Non-pigmented ciliary epithelial cell (primary cell): ENCODE data around the gene SYNPO.

Experiments
- DNase-seq: peaks from one replicate; pipeline ENCODE4 v3.0.0-alpha.2; 2010; ENCODE audit warnings: low read depth

Gene SYNPO, protein sequence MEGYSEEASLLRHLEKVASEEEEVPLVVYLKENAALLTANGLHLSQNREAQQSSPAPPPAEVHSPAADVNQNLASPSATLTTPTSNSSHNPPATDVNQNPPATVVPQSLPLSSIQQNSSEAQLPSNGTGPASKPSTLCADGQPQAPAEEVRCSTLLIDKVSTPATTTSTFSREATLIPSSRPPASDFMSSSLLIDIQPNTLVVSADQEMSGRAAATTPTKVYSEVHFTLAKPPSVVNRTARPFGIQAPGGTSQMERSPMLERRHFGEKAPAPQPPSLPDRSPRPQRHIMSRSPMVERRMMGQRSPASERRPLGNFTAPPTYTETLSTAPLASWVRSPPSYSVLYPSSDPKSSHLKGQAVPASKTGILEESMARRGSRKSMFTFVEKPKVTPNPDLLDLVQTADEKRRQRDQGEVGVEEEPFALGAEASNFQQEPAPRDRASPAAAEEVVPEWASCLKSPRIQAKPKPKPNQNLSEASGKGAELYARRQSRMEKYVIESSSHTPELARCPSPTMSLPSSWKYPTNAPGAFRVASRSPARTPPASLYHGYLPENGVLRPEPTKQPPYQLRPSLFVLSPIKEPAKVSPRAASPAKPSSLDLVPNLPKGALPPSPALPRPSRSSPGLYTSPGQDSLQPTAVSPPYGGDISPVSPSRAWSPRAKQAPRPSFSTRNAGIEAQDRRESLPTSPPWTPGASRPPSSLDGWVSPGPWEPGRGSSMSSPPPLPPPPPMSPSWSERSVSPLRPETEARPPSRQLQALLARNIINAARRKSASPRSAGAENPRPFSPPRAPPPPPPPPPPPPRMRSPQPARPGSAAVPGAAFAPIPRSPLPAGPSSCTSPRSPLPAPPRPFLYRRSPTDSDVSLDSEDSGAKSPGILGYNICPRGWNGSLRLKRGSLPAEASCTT

GRCh38 chr5:150640311-150641005 lies at the start of gene SYNPO:
TSS of gene SYNPO (plus strand) at chr5:150640660. CDS start at chr5:150648276, 7,616 bp downstream.
- peak; percentile 74 for DNase-seq

DNA sequence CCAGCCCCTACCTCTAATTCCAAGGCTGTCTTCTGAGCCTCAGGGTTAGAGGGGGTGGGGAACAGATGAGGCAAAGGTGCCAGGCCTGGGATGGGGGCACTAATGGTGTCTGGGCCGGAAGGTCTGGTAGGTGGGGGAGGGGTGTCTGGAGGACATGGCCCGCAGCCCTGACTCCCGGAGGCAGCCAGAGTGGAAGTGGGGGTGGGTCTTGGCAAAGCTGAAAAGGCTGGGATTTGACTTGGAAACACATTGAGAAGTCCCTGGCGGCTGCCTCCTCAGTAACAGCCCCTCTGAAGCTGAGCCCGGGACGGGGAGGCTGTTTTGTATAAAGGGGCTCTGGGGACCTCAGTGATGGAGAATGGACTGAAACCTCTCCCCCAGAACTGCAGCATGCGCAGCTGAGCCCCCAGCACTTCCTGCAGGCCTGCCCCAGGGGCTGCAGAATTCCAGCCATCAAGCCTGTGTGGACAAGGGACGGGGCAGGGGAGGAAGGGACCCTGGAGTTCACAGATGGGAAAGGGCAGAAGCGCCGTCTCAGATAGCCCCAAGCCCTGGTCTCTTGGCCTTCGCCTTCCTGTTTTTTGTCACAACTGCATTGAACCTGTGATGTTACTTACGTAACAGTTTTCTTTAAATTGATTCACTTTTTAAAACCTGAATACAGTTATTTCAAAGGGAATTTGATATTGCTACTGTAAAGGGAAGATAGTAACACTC lies 49.3 kb upstream of the SYNPO start:
- no peak for DNase-seq

DNA sequence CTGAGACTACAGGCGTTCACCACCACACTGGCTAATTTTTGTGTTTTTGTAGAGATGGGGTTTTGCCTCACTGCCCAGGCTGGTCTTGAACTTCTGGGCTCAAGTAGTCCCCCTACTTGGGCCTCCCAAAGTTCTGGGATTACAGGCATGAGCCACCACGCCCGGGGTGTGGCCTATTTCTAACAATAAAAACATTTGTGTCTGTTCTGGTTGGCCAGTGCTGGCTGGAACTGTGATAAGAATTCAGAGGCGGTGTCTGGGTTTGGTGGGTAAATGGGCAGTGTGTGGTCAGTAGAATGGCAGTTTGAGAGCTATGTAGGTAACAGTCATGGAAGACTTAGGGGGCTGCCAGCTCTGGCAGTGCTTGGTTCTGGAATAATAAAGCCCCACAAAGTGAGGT lies 46.9 kb upstream of the SYNPO start:
- no peak for DNase-seq

GRCh38 chr5:150593996-150594395 lies 46.5 kb upstream of the SYNPO start:
- DNase-seq: no peak

DNA sequence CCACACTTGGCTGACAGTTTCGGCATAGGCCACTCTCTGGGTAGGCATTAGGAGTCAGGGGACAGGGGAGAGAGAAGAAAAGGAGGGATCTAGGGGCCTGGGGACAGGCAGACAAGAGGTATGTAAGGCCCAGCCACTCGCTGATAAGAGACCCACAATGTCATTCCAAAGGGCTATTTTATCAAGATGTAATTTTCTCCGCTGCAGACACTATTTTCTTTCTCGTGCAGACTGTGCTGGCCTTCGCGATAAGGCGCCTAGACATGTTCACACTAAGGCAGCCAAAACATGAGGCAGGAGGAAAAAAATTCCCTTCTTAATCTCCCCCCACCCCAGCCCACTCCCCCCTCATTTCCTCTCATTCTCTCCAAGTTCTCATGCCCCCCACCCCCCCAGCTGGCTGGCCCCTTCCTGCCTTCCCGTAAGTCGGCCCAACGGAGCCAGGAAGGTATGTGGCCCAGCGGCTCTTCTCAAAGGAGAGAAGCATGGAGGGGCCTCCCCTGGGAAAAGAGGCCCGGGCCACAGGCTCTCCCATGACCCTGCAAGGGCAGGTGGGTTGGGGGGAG lies 44.9 kb upstream of the SYNPO start:
- no peak for DNase-seq

- DNase-seq: no peak
These were observed 44.1 kb upstream of the SYNPO start for GRCh38 chr5:150596313-150596712.

- DNase-seq: no peak
These were observed 43.6 kb upstream of the SYNPO start for GRCh38 chr5:150596826-150597225.

DNA sequence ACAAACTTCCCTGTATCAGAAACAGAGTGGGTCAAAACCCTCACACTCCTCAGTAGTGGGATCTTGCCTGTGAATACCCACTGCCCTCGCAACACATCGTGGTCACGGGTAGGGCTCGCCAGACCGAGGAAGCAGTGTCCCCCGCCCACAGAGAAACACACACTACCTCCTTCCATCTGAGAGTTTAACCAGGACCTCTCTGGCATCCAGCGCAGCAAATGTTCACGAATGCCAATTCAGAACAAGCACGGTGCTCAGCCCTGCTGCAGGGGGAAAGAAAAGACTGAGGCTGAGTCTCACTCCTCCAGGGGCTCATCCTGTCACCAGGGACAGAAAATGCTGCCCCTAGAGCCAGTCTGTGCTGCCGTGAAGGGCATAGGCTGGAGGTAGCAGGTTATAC lies 42.5 kb upstream of the SYNPO start:
- DNase-seq: no peak

GRCh38 chr5:150598821-150599273 lies 41.6 kb upstream of the SYNPO start:
- DNase-seq: no peak

DNA sequence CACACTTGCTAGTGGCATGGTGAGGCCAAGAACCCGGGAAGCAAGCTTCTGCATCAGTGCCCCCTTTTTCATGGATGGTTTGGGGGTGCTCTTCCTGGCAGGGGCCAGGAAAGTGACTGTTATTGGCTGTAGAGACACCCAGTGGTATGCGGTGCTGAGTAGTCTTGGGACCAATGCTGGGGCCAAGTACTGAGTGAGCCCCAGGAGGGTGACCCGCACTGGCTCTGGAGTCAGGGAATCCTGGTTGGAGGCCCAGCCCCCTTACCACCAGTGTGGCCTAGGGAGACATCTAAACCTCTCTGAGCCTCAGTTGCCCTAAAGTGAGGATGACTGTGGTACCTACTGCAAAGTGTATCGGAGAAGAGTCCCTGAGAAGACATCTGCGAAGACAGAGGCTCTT lies 41.2 kb upstream of the SYNPO start:
- no peak for DNase-seq

DNA sequence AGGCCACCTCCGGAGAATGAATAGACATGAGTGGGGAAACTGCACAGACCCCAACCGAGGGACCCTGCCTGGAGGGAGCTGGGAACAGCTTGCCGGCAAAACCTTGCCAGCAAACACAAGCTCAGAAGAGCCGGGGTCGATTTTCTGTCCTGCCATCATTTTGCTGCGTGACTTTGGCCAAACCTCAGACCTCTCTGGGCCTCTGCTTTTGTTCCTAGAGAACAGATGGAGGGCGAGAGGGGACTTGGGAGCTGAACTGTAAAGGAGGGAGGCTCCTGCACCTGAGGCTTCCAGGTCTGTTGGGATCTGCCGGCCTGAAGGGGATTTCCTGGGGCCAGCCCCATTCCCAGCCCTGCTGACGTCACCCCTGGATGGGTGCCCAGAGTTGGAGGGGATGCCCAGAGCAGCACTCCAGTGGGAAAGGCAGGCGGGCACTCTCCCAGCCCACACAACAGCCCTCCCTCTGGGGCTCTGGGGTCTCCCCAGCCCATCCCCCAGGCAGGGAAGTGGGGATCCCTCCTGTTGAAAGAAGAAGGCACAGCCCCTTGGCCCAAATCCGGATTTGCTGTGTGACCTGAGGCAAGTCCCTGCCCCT lies 40.4 kb upstream of the SYNPO start:
- DNase-seq: no peak

- no peak for DNase-seq
These were observed 39.6 kb upstream of the SYNPO start for GRCh38 chr5:150600616-150601490.

- no peak for DNase-seq
These were observed 38.7 kb upstream of the SYNPO start for GRCh38 chr5:150601491-150602345.

DNA sequence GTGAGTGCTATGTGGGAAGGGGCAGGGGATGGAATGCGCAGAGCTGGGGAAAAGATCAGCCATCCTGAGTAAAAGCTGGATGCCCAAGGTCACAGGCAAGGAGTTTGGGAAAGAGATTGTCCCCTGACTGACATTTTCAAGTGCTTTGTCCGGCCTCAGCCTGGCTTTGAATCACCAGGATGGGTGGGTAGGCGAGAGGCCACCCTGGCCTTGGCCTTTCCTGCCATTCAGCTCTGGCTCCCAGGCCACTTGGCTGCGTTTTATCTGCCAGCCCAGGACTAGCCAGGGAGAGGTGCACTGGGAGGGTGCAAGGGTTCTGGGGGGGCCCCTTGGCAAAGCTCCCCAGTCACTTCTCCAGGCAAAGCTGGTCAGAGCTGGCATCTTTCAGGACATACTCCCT lies 37.4 kb upstream of the SYNPO start:
- no peak for DNase-seq

DNA sequence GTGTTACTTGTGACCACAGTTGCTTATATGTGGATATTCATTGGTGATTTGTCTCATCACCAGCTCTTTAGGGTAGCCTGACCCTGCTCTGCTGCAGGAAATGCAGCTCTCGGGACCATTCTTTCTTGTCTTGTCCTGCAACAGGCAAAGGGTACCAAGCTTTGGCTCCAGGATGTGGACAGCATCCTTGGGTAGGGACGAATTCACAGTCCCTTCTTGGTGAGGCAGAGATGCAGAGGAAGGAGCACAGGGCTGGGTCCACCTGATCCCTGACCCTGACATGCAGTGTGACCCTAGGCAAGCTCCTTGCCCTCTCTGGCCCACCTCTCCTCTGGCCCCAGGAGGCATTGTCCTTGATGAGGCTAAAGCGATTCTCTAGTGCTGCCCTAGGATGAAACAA lies 37.0 kb upstream of the SYNPO start:
- no peak for DNase-seq

GRCh38 chr5:150604010-150604409 lies 36.5 kb upstream of the SYNPO start:
- no peak for DNase-seq

DNA sequence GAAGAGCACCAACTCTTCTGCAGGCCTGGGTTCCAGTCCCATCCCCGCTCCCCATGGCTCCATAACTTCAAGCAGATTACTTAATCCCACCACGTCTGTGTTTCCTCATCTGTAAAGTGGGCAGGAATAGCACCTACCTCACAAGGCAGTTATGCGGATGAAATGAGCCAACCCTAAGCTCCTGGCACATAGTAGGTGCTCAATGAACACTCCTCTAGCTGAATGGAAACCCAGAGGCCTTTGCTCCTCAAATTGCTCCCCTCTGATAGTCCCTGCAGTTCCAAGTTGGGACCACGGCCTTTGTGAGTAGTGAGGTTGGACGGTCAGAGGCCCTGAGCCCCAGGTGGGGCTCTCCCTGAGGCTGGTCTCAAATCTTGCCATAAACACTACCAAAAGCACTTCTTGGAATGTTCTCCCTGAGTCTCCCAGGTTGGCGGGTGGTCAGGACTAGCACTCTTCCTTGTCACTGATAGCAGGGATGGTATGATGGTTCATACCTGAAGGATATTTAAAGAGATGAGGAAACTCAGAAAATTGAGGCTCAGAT lies 35.5 kb upstream of the SYNPO start:
- DNase-seq: no peak

DNA sequence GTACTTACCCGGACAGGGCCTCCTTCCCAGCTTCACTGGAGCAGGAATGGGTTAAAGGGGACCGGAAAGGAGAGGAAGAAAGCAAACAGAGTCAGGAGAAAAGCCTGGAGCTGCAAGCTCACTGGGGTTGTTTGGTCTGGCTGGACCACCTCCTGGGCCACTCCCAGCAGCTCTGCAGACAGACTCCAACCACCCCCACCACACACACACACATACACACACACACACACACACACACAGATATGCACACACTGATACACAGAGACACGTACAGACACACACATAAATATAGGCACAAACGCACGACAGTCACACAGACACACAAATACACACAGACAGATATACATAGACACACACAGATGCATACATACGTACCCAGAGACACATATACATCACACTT lies 34.9 kb upstream of the SYNPO start:
- DNase-seq: no peak

- DNase-seq: no peak
These were observed 34.0 kb upstream of the SYNPO start for GRCh38 chr5:150606476-150606875.
